ENCODE results near the gene INVS. TPM values are rescaled to one million over a fixed set of nuclear protein-coding genes. Genes with fewer than 3 reads are reported as not detected.
A peak's percentile ranks its signal among the peaks of the same experiment; 100 is the strongest.

Gene INVS
- total RNA-seq, 1 experiment from 2014 or later: 30.1 TPM

- H3K27me3 ChIP-seq: no peaks in the 10 kb centered on the region
- 0 out of 2 replicates have a peak, but pooled peaks cover 2% of the 10 kb centered on the region for H3K4me1 ChIP-seq
- no peaks in the 10 kb centered on the region for H3K9me3 ChIP-seq (replicated peaks)
- no peak overlapping the region for H3K27ac ChIP-seq
- no peak overlapping the region for H3K4me3 ChIP-seq
- no peak for DNase-seq
- H3K36me3 ChIP-seq: no peaks in the 10 kb centered on the region
These were observed 2.6 kb upstream of the INVS start for GRCh38 chr9:100096378-100096916.

GRCh38 chr9:100098046-100098886 lies 777 bp upstream of the INVS start:
- peak; percentile 73 to 84 for DNase-seq
- H3K9me3 ChIP-seq (replicated peaks): no peaks in the 10 kb centered on the region
- H3K36me3 ChIP-seq: no peaks in the 10 kb centered on the region
- H3K27me3 ChIP-seq: no peaks in the 10 kb centered on the region
- peak overlapping the region; percentile 74 for H3K4me3 ChIP-seq
- H3K27ac ChIP-seq: peak overlapping the region; percentile 76
- H3K4me1 ChIP-seq: 0 out of 2 replicates have a peak, but pooled peaks cover 2% of the 10 kb centered on the region

GRCh38 chr9:100099722-100100042 lies 639 bp downstream of the INVS start:
- DNase-seq: peak; percentile 59 to 76
- peaks cover 5% of the 10 kb centered on the region for H3K36me3 ChIP-seq
- no peaks in the 10 kb centered on the region for H3K9me3 ChIP-seq (replicated peaks)
- H3K4me3 ChIP-seq: peak overlapping the region; percentile 74
- no peaks in the 10 kb centered on the region for H3K27me3 ChIP-seq
- 0 out of 2 replicates have a peak, but pooled peaks cover 2% of the 10 kb centered on the region for H3K4me1 ChIP-seq
- H3K27ac ChIP-seq: peak overlapping the region; percentile 76

GRCh38 chr9:100100146-100100667 lies 1.2 kb downstream of the INVS start:
- H3K36me3 ChIP-seq: peaks cover 9% of the 10 kb centered on the region
- peak overlapping the region; percentile 74 for H3K4me3 ChIP-seq
- no peaks in the 10 kb centered on the region for H3K27me3 ChIP-seq
- H3K4me1 ChIP-seq: 0 out of 2 replicates have a peak, but pooled peaks cover 2% of the 10 kb centered on the region
- no peaks in the 10 kb centered on the region for H3K9me3 ChIP-seq (replicated peaks)
- DNase-seq: peak in 1 of 2 experiments; percentile 38
- peak overlapping the region; percentile 76 for H3K27ac ChIP-seq

- Histone ChIP-seq H3K4me1 (0 out of 2 replicates have a peak, but pooled peaks cover 2% of the 10 kb centered on the region), H3K27me3 (no peaks in the 10 kb centered on the region), H3K4me3 (no peak overlapping the region), H3K27ac (no peak overlapping the region), H3K36me3 (peaks cover 21% of the 10 kb centered on the region), H3K9me3 (replicated peaks) (no peaks in the 10 kb centered on the region)
- no peak for DNase-seq
These were observed 2.6 kb downstream of the INVS start for GRCh38 chr9:100101608-100102007.

GRCh38 chr9:100104314-100104713 lies 5.3 kb downstream of the INVS start:
- Histone ChIP-seq H3K4me1 (no peaks in the 10 kb centered on the region), H3K9me3 (replicated peaks) (no peaks in the 10 kb centered on the region), H3K36me3 (peaks cover 46% of the 10 kb centered on the region), H3K27ac (no peak overlapping the region), H3K4me3 (no peak overlapping the region), H3K27me3 (no peaks in the 10 kb centered on the region)
- no peak for DNase-seq

- H3K4me1 ChIP-seq: peaks cover 11% of the 10 kb centered on the region
- DNase-seq: no peak
- H3K36me3 ChIP-seq: peaks cover 54% of the 10 kb centered on the region
- no peak overlapping the region for H3K27ac ChIP-seq
- no peaks in the 10 kb centered on the region for H3K27me3 ChIP-seq
- H3K9me3 ChIP-seq (replicated peaks): no peaks in the 10 kb centered on the region
- no peak overlapping the region for H3K4me3 ChIP-seq
These were observed 6.8 kb downstream of the INVS start for GRCh38 chr9:100105861-100106260.

- DNase-seq: no peak
- peaks cover 14% of the 10 kb centered on the region for H3K4me1 ChIP-seq
- H3K36me3 ChIP-seq: peaks cover 54% of the 10 kb centered on the region
- H3K27ac ChIP-seq: no peak overlapping the region
- H3K27me3 ChIP-seq: no peaks in the 10 kb centered on the region
- H3K4me3 ChIP-seq: no peak overlapping the region
- H3K9me3 ChIP-seq (replicated peaks): no peaks in the 10 kb centered on the region
These were observed 7.6 kb downstream of the INVS start for GRCh38 chr9:100106616-100107015.

GRCh38 chr9:100108559-100108958 lies 9.5 kb downstream of the INVS start:
- DNase-seq: no peak
- Histone ChIP-seq H3K4me3 (no peak overlapping the region), H3K9me3 (replicated peaks) (no peaks in the 10 kb centered on the region), H3K36me3 (peaks cover 67% of the 10 kb centered on the region), H3K27ac (no peak overlapping the region; the same call in 1 of the 2 replicates), H3K4me1 (peaks cover 30% of the 10 kb centered on the region), H3K27me3 (no peaks in the 10 kb centered on the region)

GRCh38 chr9:100111235-100111634 lies 12.2 kb downstream of the INVS start:
- H3K4me1 ChIP-seq: peaks cover 30% of the 10 kb centered on the region
- peak overlapping the region; percentile 98 for H3K27ac ChIP-seq
- H3K36me3 ChIP-seq: peaks cover 58% of the 10 kb centered on the region
- peak; percentile 99 to 100 for DNase-seq
- 0 out of 2 replicates have a peak, but pooled peaks cover 3% of the 10 kb centered on the region for H3K9me3 ChIP-seq (replicated peaks)
- no peak overlapping the region for H3K4me3 ChIP-seq
- no peaks in the 10 kb centered on the region for H3K27me3 ChIP-seq

GRCh38 chr9:100112677-100113336 lies 13.8 kb downstream of the INVS start:
- 0 out of 2 replicates have a peak, but pooled peaks cover 3% of the 10 kb centered on the region for H3K9me3 ChIP-seq (replicated peaks)
- peaks cover 30% of the 10 kb centered on the region for H3K4me1 ChIP-seq
- no peaks in the 10 kb centered on the region for H3K27me3 ChIP-seq
- peaks cover 51% of the 10 kb centered on the region for H3K36me3 ChIP-seq
- H3K4me3 ChIP-seq: no peak overlapping the region
- DNase-seq: no peak
- peak overlapping the region; percentile 98 for H3K27ac ChIP-seq

- H3K27me3 ChIP-seq: no peaks in the 10 kb centered on the region
- H3K4me1 ChIP-seq: peaks cover 28% of the 10 kb centered on the region
- DNase-seq: no peak
These were observed 18.3 kb downstream of the INVS start for GRCh38 chr9:100117316-100117715.

GRCh38 chr9:100120286-100120685 lies 21.2 kb downstream of the INVS start:
- Histone ChIP-seq H3K36me3 (peaks cover 45% of the 10 kb centered on the region), H3K9me3 (replicated peaks) (peaks cover 16% of the 10 kb centered on the region), H3K4me1 (peaks cover 19% of the 10 kb centered on the region), H3K4me3 (no peak overlapping the region), H3K27me3 (no peaks in the 10 kb centered on the region), H3K27ac (peak overlapping the region; percentile 83)
- DNase-seq: no peak

More at GRCh38 chr9:100117316-100117715, 18.3 kb downstream of the INVS start:
- Histone ChIP-seq H3K27ac (no peak overlapping the region), H3K4me3 (no peak overlapping the region), H3K9me3 (replicated peaks) (0 out of 2 replicates have a peak, but pooled peaks cover 7% of the 10 kb centered on the region), H3K36me3 (peaks cover 50% of the 10 kb centered on the region)

GRCh38 chr9:100125236-100125635 lies 26.2 kb downstream of the INVS start:
- no peak overlapping the region for H3K27ac ChIP-seq
- H3K27me3 ChIP-seq: no peaks in the 10 kb centered on the region
- DNase-seq: no peak
- peaks cover 12% of the 10 kb centered on the region for H3K4me1 ChIP-seq
- no peak overlapping the region for H3K4me3 ChIP-seq
- peaks cover 14% of the 10 kb centered on the region for H3K9me3 ChIP-seq (replicated peaks)
- H3K36me3 ChIP-seq: peaks cover 55% of the 10 kb centered on the region

- DNase-seq: no peak
- Histone ChIP-seq H3K4me3 (no peak overlapping the region), H3K4me1 (peaks cover 10% of the 10 kb centered on the region; the same call in 1 of the 2 replicates), H3K9me3 (replicated peaks) (peaks cover 9% of the 10 kb centered on the region), H3K36me3 (peaks cover 49% of the 10 kb centered on the region), H3K27ac (no peak overlapping the region), H3K27me3 (no peaks in the 10 kb centered on the region)
These were observed 26.9 kb downstream of the INVS start for GRCh38 chr9:100125910-100126309.
